HepG2 (cell line): Measurements from ENCODE around the gene MYADML2. TPM values are rescaled to one million over a fixed set of nuclear protein-coding genes. Genes with fewer than 3 reads are reported as not detected.

Experiments used
- CEBPB ChIP-seq: IDR thresholded peaks from 2 replicates; pipeline ENCODE4 v1.6.1; 2011; ENCODE audit warnings: low read depth, low read length, improper control_type of control experiment, borderline replicate concordance
- EEA1 ChIP-seq: sonication (generic); formaldehyde crosslinking; IDR thresholded peaks from 2 replicates; pipeline ENCODE4 v1.5.1; 2020; ENCODE audit warnings: mild to moderate bottlenecking, missing genetic modification reagents, borderline replicate concordance
- HMG20A ChIP-seq: IDR thresholded peaks from 2 replicates; pipeline ENCODE4 v1.6.1; 2016; ENCODE audit warnings: borderline replicate concordance
- KDM1A ChIP-seq: IDR thresholded peaks from 2 replicates; pipeline ENCODE4 v1.6.1; 2016; ENCODE audit warnings: missing compliant biosample characterization
- MAZ ChIP-seq, 2 experiments: sonication (generic) in 1 of 2; formaldehyde crosslinking in 1 of 2; IDR thresholded peaks; 2 replicates each; pipeline versions ENCODE4 v1.5.0 to v1.6.1; 2012 to 2020; ENCODE audit warnings: low read depth in 2 of 2, mild to moderate bottlenecking in 2 of 2, borderline replicate concordance in 1 of 2, improper control_type of control experiment in 1 of 2, low read length in 1 of 2, missing genetic modification reagents in 1 of 2, moderate library complexity in 1 of 2
- MIXL1 ChIP-seq: IDR thresholded peaks from 2 replicates; pipeline ENCODE4 v1.6.1; 2016
- NFIB ChIP-seq: sonication (generic); formaldehyde crosslinking; IDR thresholded peaks from 2 replicates; pipeline ENCODE4 v1.9.0; 2021; ENCODE audit warnings: missing genetic modification reagents, mild to moderate bottlenecking, borderline replicate concordance
- RBFOX2 ChIP-seq: fragments of 200-400 bp; formaldehyde crosslinking; IDR thresholded peaks from 2 replicates; pipeline ENCODE4 v1.6.1; 2017; ENCODE audit warnings: low read depth, mild to moderate bottlenecking, low read length
- RELA ChIP-seq: sonication (generic); formaldehyde crosslinking; IDR thresholded peaks from 2 replicates; pipeline ENCODE4 v1.4.0; 2020; ENCODE audit warnings: missing genetic modification reagents
- SMC3 ChIP-seq: IDR thresholded peaks from 2 replicates; pipeline ENCODE4 v1.6.1; 2011; ENCODE audit warnings: low read length, improper control_type of control experiment
- ZNF232 ChIP-seq: sonication (generic); formaldehyde crosslinking; IDR thresholded peaks from 2 replicates; pipeline ENCODE4 v1.4.0; 2020; ENCODE audit warnings: missing genetic modification reagents, borderline replicate concordance
- ZNF33A ChIP-seq: sonication (generic); formaldehyde crosslinking; IDR thresholded peaks from 2 replicates; pipeline ENCODE4 v1.5.1; 2020; ENCODE audit warnings: missing genetic modification reagents, mild to moderate bottlenecking, moderate library complexity, borderline replicate concordance
- ZNF563 ChIP-seq: sonication (generic); formaldehyde crosslinking; IDR thresholded peaks from 2 replicates; pipeline ENCODE4 v1.8.0; 2022; ENCODE audit warnings: mild to moderate bottlenecking, moderate library complexity, missing genetic modification reagents
- ZNF775 ChIP-seq: sonication (generic); formaldehyde crosslinking; IDR thresholded peaks from 2 replicates; pipeline ENCODE4 v1.4.0; 2020; ENCODE audit warnings: missing genetic modification reagents, mild to moderate bottlenecking, moderate library complexity, borderline replicate concordance
- ZNF782 ChIP-seq: sonication (generic); formaldehyde crosslinking; IDR thresholded peaks from 2 replicates; pipeline ENCODE4 v1.4.0; 2020; ENCODE audit warnings: missing genetic modification reagents, mild to moderate bottlenecking, borderline replicate concordance
- polyA plus RNA-seq, 8 experiments: library from polyadenylated mRNA; depleted of rRNA in 3 of 8; stranded (reverse) in 7 of 8; unstranded in 1 of 8; fragments of >200 nt; fragmentation: Illumina TruSeq in 4 of 8; extraction: Trizol in 4 of 8; gene quantifications; 2 replicates each; pipeline versions ENCODE4 v1.2.1 to v1.2.3, GENCODE V29; 2011 to 2016; ENCODE audit warnings: low read depth in 4 of 8, missing spikeins in 1 of 8, mixed read lengths in 1 of 8; ENCODE audit not compliant: insufficient read depth in 1 of 8
- total RNA-seq, 5 experiments: library from RNA; depleted of rRNA; stranded (reverse); fragments of >200 nt; fragmentation: Illumina TruSeq; extraction: Trizol; gene quantifications; 2 replicates each; pipeline ENCODE4 v1.2.3, GENCODE V29; 2016; ENCODE audit warnings: low read depth in 1 of 5
- TF ChIP-seq, protein P1 (sequence below): sonication (generic); formaldehyde crosslinking; IDR thresholded peaks from 2 replicates; pipeline ENCODE4 v1.5.0; 2020; ENCODE audit warnings: mild to moderate bottlenecking, missing genetic modification reagents, borderline replicate concordance
- TF ChIP-seq, protein P2 (sequence below): sonication (generic); formaldehyde crosslinking; IDR thresholded peaks from 2 replicates; pipeline ENCODE4 v1.5.0; 2020; ENCODE audit warnings: missing genetic modification reagents
- TF ChIP-seq, protein P3 (sequence below): sonication (generic); formaldehyde crosslinking; IDR thresholded peaks from 2 replicates; pipeline ENCODE4 v1.4.0; 2020; ENCODE audit warnings: missing genetic modification reagents, mild to moderate bottlenecking, borderline replicate concordance
- TF ChIP-seq, protein P4 (sequence below): sonication (generic); formaldehyde crosslinking; IDR thresholded peaks from 2 replicates; pipeline ENCODE4 v1.5.0; 2020; ENCODE audit warnings: missing genetic modification reagents

MYADML2 gene
- total and polyA plus RNA-seq, 2 of the 13 experiments (the other 11 are each of a cell fraction or from before 2014, with no cell fraction given) = not detected

DNA sequence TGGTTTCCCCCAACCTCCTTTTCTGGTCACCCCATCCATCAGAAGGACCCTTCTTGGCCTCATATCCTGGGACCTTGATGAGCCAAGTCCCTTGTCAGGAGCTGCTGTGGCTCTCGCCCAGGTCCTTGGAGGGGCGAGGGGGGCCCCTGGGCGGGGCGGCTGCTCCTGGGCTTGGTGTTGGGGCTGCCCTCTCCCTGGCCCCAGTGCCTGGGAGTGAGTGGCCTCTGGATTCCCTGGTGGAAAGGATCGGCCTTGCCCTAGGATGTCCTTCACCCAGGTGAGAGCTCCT is 20.2 kb upstream of the MYADML2 start (continued):
- no peak for TF ChIP-seq ZNF33A
- TF ChIP-seq EEA1 (CRISPR knock-in tag) = 0 out of 2 replicates have a peak, but pooled peaks have one; percentile 24
- TF ChIP-seq NFIB (CRISPR knock-in tag) = no peak
- TF ChIP-seq, protein P1, sequence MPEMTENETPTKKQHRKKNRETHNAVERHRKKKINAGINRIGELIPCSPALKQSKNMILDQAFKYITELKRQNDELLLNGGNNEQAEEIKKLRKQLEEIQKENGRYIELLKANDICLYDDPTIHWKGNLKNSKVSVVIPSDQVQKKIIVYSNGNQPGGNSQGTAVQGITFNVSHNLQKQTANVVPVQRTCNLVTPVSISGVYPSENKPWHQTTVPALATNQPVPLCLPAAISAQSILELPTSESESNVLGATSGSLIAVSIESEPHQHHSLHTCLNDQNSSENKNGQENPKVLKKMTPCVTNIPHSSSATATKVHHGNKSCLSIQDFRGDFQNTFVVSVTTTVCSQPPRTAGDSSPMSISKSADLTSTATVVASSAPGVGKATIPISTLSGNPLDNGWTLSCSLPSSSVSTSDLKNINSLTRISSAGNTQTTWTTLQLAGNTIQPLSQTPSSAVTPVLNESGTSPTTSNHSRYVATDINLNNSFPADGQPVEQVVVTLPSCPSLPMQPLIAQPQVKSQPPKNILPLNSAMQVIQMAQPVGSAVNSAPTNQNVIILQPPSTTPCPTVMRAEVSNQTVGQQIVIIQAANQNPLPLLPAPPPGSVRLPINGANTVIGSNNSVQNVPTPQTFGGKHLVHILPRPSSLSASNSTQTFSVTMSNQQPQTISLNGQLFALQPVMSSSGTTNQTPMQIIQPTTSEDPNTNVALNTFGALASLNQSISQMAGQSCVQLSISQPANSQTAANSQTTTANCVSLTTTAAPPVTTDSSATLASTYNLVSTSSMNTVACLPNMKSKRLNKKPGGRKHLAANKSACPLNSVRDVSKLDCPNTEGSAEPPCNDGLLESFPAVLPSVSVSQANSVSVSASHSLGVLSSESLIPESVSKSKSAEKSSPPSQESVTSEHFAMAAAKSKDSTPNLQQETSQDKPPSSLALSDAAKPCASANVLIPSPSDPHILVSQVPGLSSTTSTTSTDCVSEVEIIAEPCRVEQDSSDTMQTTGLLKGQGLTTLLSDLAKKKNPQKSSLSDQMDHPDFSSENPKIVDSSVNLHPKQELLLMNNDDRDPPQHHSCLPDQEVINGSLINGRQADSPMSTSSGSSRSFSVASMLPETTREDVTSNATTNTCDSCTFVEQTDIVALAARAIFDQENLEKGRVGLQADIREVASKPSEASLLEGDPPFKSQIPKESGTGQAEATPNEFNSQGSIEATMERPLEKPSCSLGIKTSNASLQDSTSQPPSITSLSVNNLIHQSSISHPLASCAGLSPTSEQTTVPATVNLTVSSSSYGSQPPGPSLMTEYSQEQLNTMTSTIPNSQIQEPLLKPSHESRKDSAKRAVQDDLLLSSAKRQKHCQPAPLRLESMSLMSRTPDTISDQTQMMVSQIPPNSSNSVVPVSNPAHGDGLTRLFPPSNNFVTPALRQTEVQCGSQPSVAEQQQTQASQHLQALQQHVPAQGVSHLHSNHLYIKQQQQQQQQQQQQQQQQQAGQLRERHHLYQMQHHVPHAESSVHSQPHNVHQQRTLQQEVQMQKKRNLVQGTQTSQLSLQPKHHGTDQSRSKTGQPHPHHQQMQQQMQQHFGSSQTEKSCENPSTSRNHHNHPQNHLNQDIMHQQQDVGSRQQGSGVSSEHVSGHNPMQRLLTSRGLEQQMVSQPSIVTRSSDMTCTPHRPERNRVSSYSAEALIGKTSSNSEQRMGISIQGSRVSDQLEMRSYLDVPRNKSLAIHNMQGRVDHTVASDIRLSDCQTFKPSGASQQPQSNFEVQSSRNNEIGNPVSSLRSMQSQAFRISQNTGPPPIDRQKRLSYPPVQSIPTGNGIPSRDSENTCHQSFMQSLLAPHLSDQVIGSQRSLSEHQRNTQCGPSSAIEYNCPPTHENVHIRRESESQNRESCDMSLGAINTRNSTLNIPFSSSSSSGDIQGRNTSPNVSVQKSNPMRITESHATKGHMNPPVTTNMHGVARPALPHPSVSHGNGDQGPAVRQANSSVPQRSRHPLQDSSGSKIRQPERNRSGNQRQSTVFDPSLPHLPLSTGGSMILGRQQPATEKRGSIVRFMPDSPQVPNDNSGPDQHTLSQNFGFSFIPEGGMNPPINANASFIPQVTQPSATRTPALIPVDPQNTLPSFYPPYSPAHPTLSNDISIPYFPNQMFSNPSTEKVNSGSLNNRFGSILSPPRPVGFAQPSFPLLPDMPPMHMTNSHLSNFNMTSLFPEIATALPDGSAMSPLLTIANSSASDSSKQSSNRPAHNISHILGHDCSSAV (CRISPR knock-in tag) = no peak
- no peak for TF ChIP-seq KDM1A (CRISPR knock-in tag)
- TF ChIP-seq RELA (CRISPR knock-in tag) = no peak
- TF ChIP-seq, protein P2, sequence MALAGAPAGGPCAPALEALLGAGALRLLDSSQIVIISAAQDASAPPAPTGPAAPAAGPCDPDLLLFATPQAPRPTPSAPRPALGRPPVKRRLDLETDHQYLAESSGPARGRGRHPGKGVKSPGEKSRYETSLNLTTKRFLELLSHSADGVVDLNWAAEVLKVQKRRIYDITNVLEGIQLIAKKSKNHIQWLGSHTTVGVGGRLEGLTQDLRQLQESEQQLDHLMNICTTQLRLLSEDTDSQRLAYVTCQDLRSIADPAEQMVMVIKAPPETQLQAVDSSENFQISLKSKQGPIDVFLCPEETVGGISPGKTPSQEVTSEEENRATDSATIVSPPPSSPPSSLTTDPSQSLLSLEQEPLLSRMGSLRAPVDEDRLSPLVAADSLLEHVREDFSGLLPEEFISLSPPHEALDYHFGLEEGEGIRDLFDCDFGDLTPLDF = no peak
- TF ChIP-seq MAZ (IDR thresholded peaks at IDR 0.05; ENCODE audit: borderline replicate concordance, low read depth, low read length) = no peak
- no peak for TF ChIP-seq MAZ (CRISPR knock-in tag; IDR thresholded peaks at IDR 0.05; ENCODE audit: low read depth)
- TF ChIP-seq CEBPB = no peak
- no peak for TF ChIP-seq ZNF775
- no peak for TF ChIP-seq ZNF232 (CRISPR knock-in tag)
- TF ChIP-seq SMC3 = no peak
- TF ChIP-seq MIXL1 = no peak
- TF ChIP-seq HMG20A (CRISPR knock-in tag) = no peak
- TF ChIP-seq RBFOX2 = peak; percentile 50
- TF ChIP-seq ZNF563 (CRISPR knock-in tag) = no peak
- TF ChIP-seq, protein P3, sequence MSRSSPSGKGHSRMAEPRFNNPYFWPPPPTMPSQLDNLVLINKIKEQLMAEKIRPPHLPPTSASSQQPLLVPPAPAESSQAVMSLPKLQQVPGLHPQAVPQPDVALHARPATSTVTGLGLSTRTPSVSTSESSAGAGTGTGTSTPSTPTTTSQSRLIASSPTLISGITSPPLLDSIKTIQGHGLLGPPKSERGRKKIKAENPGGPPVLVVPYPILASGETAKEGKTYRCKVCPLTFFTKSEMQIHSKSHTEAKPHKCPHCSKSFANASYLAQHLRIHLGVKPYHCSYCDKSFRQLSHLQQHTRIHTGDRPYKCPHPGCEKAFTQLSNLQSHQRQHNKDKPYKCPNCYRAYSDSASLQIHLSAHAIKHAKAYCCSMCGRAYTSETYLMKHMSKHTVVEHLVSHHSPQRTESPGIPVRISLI (CRISPR knock-in tag) = no peak
- TF ChIP-seq, protein P4, sequence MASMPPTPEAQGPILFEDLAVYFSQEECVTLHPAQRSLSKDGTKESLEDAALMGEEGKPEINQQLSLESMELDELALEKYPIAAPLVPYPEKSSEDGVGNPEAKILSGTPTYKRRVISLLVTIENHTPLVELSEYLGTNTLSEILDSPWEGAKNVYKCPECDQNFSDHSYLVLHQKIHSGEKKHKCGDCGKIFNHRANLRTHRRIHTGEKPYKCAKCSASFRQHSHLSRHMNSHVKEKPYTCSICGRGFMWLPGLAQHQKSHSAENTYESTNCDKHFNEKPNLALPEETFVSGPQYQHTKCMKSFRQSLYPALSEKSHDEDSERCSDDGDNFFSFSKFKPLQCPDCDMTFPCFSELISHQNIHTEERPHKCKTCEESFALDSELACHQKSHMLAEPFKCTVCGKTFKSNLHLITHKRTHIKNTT (CRISPR knock-in tag) = no peak
- no peak for TF ChIP-seq ZNF782
